Stomach smooth muscle (tissue), 2 donors: Measurements from ENCODE around the gene JKAMP.
A peak's percentile ranks its signal among the peaks of the same experiment; 100 is the strongest.

ENCODE experiments used
- H3K27ac ChIP-seq: one replicate; pipeline ENCODE4 v1.7.0; 2013; ENCODE audit warnings: mild to moderate bottlenecking, low read length, inconsistent platforms
- H3K27me3 ChIP-seq, 2 donors: one replicate each; pipeline ENCODE4 v1.7.0; 2013; ENCODE audit warnings: low read length in 2 of 2; ENCODE audit not compliant: insufficient read depth in 2 of 2, control insufficient read depth in 1 of 2
- H3K36me3 ChIP-seq, 2 donors: one replicate each; pipeline ENCODE4 v1.7.0; 2013; ENCODE audit warnings: low read length in 2 of 2; ENCODE audit not compliant: control insufficient read depth in 2 of 2, insufficient read depth in 2 of 2
- H3K4me1 ChIP-seq: one replicate; pipeline ENCODE4 v1.7.0; 2013; ENCODE audit warnings: low read length; ENCODE audit not compliant: control insufficient read depth, insufficient read depth
- H3K4me3 ChIP-seq, 2 donors: one replicate each; pipeline ENCODE4 v1.7.0; 2013; ENCODE audit warnings: low read length in 2 of 2
- H3K9ac ChIP-seq, 2 donors: one replicate each; pipeline ENCODE4 v1.7.0; 2013; ENCODE audit warnings: low read length in 2 of 2, mild to moderate bottlenecking in 1 of 2
- H3K9me3 ChIP-seq, 2 donors: one replicate each; pipeline ENCODE4 v1.7.0; 2013; ENCODE audit warnings: low read length in 2 of 2; ENCODE audit not compliant: control insufficient read depth in 2 of 2
- donor health status: healthy.
- donor health status: Pancreatic carcinoma.

JKAMP gene

DNA sequence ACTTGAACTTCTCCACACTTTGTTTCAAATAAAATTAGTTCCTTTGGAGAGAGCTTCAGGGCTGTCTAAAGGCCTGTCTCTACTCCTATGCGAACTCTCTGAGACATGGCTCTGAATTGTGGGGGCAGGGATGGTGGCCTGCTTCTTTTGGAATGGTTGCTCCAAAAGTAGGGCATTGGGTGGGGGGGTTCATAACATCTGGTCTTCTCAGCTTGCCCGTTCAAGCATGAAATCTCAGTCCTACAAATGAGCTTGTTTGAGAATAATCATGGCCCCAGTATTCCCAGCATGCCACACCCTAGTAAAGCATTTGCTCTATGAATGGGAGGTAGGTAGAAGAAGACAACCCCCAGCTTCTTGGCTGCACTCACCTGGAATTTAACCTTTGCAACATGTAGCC is 25.8 kb upstream of the JKAMP start:
- Histone ChIP-seq H3K27me3 (no peaks in the 10 kb centered on the region), H3K36me3 (no peaks in the 10 kb centered on the region), H3K9me3 (no peaks in the 10 kb centered on the region), H3K4me3 (no peak overlapping the region), H3K9ac (no peak overlapping the region), H3K27ac (no peak overlapping the region), H3K4me1 (peaks cover 2% of the 10 kb centered on the region)

DNA sequence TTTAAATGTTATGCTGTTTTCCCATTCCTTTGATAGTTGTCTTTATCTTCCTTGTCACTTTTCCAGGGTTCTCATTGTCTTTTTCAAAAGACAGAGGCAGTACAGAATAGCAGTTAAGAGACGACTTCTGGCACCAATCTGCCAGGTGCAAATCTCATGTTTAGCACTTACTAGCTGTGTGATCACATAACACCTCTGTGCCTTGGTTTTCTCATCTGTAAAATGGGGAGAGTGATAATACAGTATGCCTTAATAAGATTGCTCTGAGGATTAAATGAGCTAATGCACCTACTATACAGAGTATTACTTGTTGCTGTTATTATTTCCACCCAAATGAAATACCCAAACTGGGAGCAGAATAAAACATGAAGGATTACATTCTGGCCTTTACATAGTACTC is 23.9 kb upstream of the JKAMP start:
- Histone ChIP-seq H3K4me1 (peaks cover 12% of the 10 kb centered on the region), H3K4me3 (no peak overlapping the region), H3K27me3 (no peaks in the 10 kb centered on the region), H3K9ac (no peak overlapping the region), H3K9me3 (no peaks in the 10 kb centered on the region), H3K27ac (no peak overlapping the region), H3K36me3 (no peaks in the 10 kb centered on the region)

DNA sequence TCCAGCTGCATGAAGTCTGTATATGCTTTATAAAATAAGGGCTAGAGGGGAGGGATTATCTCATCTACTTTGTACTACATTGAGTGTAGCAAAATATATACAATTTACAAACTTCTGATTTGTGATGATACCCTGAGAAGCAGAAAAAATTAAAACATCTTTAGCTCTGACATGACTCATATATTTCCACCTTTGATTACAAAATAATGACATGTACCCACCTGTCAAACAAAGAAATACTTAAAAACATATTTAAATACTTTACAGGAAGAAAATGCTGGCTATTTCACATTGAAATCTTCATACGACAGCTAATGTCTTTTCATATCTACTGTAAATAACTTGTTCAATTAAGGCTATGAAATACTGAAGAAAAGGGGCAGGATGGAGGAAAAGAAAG is 22.4 kb upstream of the JKAMP start:
- no peak overlapping the region for H3K9ac ChIP-seq
- no peak overlapping the region for H3K4me3 ChIP-seq
- H3K4me1 ChIP-seq: peaks cover 17% of the 10 kb centered on the region
- no peak overlapping the region for H3K27ac ChIP-seq
- H3K36me3 ChIP-seq: no peaks in the 10 kb centered on the region
- H3K27me3 ChIP-seq: no peaks in the 10 kb centered on the region
- no peaks in the 10 kb centered on the region for H3K9me3 ChIP-seq

DNA sequence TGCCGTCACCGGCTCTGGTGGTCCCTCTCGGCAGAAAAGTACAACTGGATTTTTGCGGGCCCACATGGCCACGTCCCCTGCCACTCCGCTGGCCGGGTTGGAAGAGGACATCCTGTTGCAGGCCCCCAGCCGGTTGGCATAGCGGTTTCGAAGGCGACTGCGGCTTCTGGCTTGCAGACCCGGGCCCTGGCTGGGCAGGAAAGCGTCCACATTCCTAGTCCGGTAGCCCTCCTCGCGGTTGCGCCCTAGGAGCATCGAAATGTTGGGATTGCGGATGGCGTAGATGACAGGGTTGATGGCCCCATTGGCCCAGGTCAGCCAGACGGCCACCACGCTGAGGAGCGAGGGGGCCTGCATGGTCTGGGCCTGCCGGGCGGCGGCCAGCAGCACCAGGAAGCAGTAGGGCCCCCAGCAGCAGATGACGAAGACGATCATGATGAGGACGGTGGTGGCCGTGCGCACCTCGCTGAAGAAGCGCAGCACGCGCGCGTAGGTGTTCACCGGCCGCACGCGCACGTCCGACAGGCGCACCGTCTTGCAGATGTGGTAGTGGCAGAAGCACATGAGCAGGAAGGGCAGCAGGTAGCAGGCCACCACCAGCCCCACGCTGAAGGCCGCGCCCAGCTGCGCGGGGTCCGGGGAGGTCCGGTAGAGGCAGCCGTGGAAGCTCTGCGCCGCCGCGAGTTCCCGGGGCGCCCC is 20.4 kb upstream of the JKAMP start:
- H3K4me3 ChIP-seq: peak overlapping the region; percentile 63 to 81
- H3K9me3 ChIP-seq: no peaks in the 10 kb centered on the region
- H3K27ac ChIP-seq: peak overlapping the region; percentile 75
- no peaks in the 10 kb centered on the region for H3K36me3 ChIP-seq
- H3K4me1 ChIP-seq: peaks cover 17% of the 10 kb centered on the region
- H3K9ac ChIP-seq: peak overlapping the region; percentile 55 to 64
- H3K27me3 ChIP-seq: no peaks in the 10 kb centered on the region

DNA sequence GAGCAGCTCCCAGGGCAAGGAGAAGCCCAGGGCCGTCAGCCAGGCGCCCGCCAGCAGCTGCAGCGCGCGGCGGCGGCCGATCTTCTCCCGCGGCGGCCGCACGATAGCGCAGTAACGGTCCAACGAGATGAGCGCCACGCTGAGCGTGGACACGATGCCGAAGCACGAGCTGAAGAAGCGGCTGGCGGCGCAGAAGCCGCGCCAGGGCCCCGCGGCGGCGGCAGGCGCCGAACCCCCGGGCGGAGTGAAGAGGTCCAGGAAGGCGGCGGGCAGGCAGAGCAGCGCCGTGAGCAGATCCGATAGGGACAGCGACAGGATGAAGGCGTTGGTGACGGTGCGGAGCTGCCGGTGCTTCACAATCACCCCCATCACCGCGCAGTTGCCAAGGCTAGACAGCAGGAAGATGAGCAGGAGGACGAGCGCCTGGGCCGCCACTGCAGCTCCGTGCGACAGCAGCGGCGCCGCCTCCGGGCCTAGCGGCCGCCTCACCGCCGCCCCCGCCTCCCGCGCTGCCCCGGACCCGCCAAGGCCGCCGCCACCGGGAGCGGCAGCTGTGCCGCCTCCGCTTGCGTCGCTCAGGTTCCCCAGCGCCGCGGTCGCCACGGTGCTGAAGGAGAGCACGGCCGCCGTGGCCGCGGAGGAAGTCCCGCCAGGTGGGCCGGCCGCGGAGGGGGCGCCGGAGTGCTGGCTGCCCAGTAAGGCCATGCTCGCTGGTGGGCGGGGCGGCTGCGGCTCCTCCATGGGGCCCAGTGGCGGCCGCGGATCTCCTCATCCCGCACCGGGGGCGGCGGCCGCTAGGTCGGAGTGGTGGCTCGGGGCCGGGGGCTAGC is 19.6 kb upstream of the JKAMP start:
- H3K27ac ChIP-seq: peak overlapping the region; percentile 75
- peak overlapping the region; percentile 64 for H3K9ac ChIP-seq
- no peaks in the 10 kb centered on the region for H3K9me3 ChIP-seq
- H3K27me3 ChIP-seq: no peaks in the 10 kb centered on the region
- H3K36me3 ChIP-seq: no peaks in the 10 kb centered on the region
- peaks cover 17% of the 10 kb centered on the region for H3K4me1 ChIP-seq
- peak overlapping the region; percentile 63 to 81 for H3K4me3 ChIP-seq

DNA sequence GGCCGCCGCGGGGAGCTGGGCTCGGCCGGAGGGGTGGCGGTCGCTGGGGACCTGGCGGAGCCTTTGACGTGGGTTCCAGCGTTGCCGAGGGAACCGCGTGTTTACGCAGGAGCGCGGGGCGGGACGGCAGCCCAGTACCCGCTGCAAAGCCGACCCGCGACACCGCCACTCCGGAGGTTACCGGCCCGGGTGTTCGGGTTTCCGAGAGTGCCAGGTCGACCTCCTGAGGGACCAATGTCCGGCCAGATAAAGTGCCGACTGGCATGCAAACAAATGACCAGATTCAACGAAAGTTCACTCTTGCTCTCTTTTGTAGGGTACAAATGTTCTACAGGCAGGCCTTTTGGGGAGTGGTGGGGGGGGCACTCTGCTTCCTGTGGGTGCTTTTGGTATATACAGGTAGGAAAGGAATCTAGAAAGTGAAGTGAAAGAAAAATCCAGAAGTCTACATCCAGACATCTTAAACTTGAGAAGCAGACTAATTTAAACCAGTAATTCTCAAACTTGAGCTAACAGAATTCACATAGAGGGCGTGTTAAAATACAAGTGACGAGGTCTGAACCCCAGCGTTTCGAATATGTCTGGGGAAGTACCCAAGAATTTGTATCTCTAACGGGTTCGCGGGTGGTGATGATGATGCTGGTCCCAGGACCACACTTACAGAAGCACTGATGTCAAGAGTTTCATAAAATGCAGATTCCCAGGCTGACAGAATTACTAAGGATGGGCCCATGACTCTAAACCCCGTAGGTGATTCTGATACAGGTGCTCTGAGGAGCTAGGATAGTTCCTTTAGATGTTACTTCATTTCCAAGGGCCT is 18.8 kb upstream of the JKAMP start, which contains the start of gene GPR135:
GPR135 (minus strand) TSS at position 65 of the 820 bp plus-strand sequence. CDS start 154 bp downstream, outside the sequence.
- H3K36me3 ChIP-seq: peaks cover 0 to 2% of the 10 kb centered on the region in 2 donors
- no peaks in the 10 kb centered on the region for H3K9me3 ChIP-seq
- peaks cover 17% of the 10 kb centered on the region for H3K4me1 ChIP-seq
- peak within 1 kb of the TSS; percentile 64 for H3K9ac ChIP-seq
- peak within 1 kb of the TSS; percentile 75 for H3K27ac ChIP-seq
- peak within 1 kb of the TSS; percentile 63 to 81 for H3K4me3 ChIP-seq
- no peaks in the 10 kb centered on the region for H3K27me3 ChIP-seq

DNA sequence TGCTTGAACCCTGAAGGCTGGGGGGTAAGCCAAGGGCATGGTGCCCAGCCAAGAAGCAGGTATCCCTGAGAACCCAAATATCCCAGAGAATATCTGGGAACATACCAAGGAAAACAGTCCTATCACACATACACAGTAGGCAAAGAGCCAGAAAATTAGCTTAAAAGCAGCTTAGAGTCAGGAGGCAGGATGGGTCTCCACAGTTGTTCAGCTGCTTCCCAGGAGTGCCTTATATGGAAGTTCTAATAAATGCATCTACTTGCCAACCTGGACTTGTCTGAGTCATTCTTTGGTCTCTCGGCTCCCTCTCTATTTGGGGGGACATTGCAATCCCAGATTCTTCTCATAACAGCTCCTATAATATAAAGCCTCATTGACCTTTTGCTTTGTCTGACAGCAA is 10.1 kb upstream of the JKAMP start:
- Histone ChIP-seq H3K36me3 (peaks cover 3% of the 10 kb centered on the region in 2 donors), H3K4me3 (no peak overlapping the region), H3K9me3 (no peaks in the 10 kb centered on the region), H3K4me1 (no peaks in the 10 kb centered on the region), H3K9ac (no peak overlapping the region), H3K27ac (peak overlapping the region; percentile 0), H3K27me3 (no peaks in the 10 kb centered on the region)

DNA sequence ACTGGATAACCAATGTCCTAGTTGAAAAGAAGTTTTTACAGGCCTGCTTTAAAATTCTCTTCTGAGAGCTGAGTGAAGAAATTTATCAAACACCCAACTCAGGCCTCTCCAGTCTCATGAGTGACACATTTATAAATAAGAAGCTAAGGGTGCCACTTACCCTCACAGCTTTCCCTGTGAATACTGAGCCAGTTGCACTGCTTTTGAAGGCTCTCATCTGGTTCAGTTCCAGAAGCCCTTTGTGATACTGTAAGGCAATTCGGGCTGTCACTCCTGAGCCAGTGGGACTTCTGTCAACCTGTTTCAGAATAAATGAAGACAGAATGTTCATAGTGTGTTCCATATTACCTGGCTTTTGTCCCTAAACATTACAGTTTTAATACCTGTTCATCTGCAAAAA is 8.6 kb upstream of the JKAMP start:
- Histone ChIP-seq H3K4me1 (peaks cover 7% of the 10 kb centered on the region), H3K9ac (no peak overlapping the region), H3K27me3 (no peaks in the 10 kb centered on the region), H3K36me3 (peaks cover 1 to 3% of the 10 kb centered on the region in 2 donors), H3K4me3 (no peak overlapping the region), H3K9me3 (no peaks in the 10 kb centered on the region), H3K27ac (no peak overlapping the region)

DNA sequence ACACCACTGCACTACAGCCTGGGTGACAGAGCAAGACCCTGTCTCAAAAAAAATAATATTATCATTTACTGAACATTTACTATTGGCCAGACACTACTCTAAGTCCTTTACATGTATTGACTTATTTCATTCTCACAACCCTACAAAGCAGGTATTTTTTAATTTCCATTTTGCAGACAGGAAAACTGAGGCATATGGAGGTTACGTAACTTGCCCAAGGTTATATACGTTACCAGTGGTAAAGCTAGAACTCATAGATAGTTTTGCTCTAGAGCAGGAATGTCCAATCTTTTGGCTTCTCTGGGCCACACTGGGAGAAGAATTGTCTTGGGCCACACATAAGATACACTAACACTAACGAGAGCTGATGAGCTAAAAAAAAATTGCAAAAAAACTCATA is 5.8 kb upstream of the JKAMP start:
- peaks cover 21% of the 10 kb centered on the region for H3K4me1 ChIP-seq
- peaks cover 2 to 3% of the 10 kb centered on the region in 2 donors for H3K36me3 ChIP-seq
- H3K27me3 ChIP-seq: no peaks in the 10 kb centered on the region
- H3K27ac ChIP-seq: no peak overlapping the region
- H3K4me3 ChIP-seq: no peak overlapping the region
- H3K9me3 ChIP-seq: no peaks in the 10 kb centered on the region
- no peak overlapping the region for H3K9ac ChIP-seq

DNA sequence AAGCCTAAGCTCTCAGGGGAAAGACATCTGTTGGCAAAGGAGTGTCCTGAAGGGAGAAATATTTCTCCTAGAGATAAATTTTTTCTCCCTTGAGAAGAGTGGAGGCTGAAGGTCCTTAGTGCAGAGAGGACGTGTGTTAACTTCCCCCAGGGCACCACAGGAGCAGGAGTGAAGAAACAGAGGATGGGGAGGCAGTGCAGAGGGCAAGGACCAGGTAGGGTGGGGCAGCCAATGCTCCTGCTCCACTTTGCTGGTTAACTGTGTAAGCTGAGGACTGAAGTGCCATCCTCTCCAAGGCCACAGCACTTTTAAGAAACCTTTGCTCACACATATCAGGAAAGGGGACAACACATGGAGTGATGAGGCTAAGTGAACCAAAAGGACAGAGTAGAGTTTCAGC is 4.2 kb upstream of the JKAMP start:
- H3K4me3 ChIP-seq: no peak overlapping the region
- H3K27me3 ChIP-seq: no peaks in the 10 kb centered on the region
- H3K27ac ChIP-seq: no peak overlapping the region
- H3K4me1 ChIP-seq: peaks cover 25% of the 10 kb centered on the region
- no peaks in the 10 kb centered on the region for H3K9me3 ChIP-seq
- no peak overlapping the region for H3K9ac ChIP-seq
- peaks cover 2 to 3% of the 10 kb centered on the region in 2 donors for H3K36me3 ChIP-seq
